HPDE6-E6E7 (cell line): ENCODE measurements around the gene ATP1A3.
A peak's percentile ranks its signal among the peaks of the same experiment; 100 is the strongest.

Experiments used
- DNase-seq: peaks from one replicate; pipeline ENCODE4 v3.0.0; 2011; ENCODE audit warnings: missing footprints; ENCODE audit errors: extremely low spot score

Gene ATP1A3

DNA sequence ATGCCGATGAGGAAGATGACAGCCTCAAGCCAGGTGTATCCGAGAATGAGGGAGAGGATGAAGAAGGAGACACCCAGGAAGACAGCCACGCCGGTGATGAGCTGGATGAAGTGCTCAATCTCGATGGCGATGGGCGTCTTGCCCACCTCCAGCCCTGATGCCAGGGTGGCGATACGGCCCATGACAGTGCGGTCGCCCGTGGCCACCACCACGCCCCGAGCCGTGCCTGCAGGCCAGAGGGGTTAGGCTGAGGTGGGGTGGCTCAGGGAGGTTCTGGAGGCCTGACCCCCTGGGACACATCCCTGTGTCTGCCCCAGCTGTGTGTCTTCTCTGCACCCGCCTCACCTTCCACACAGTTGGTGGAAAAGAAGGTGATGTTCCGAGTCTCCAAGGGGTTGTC, 9.1 kb downstream of the ATP1A3 start:
- DNase-seq = no peak

DNA sequence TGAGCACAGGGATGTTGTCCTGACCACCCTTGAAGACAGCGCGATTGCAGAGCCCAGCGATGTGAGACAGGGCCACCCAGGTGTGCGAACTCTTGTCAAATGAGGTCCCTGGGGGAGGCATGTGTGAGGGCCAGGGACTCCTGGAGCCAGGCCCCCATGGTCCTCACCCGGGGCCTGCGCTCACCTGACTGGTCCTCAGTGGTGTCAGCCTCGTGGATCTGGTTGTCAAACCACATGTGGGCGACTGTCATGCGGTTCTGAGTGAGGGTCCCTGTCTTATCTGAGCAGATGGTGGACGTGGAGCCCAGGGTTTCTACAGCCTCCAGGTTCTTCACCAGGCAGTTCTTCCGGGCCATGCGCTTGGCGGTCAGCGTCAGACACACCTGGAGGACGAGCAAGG, 12.3 kb downstream of the ATP1A3 start:
- DNase-seq = no peak

DNA sequence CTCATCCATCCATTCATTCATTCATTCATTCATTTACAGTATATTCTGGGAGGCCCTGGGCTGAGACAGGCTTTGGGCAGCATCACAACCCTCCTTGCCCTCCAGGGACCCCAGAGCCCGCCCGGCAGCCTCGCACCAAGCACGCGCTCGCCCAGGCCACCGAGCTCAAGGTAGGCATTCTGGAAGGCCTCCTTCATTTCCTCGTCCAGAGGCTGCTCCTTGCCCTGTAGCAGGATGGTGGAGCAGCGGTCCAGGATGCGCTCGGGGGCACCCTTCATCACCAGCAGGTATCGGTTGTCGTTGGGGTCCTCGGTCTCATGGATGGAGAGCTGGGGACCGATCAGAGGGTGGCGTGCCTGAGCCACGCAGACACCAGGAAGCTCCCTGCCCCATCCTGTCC, 15.6 kb downstream of the ATP1A3 start:
- DNase-seq = no peak

DNA sequence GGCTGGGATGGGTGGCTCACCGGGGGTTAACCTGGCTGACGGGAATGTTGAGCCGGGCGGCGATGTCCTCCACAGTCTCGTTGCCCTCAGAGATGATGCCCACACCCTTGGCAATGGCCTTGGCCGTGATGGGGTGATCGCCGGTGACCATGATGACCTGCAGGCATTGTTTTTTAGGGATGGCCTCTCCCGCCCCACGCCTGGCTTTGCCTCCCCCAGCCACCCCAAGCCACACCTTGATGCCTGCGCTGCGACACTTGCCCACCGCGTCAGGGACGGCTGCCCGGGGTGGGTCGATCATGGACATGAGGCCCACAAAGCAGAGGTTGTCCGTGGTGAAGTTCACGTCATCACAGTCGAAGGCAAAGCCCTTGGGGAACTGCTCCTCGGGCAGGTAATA, 16.1 kb downstream of the ATP1A3 start:
- DNase-seq = no peak

DNA sequence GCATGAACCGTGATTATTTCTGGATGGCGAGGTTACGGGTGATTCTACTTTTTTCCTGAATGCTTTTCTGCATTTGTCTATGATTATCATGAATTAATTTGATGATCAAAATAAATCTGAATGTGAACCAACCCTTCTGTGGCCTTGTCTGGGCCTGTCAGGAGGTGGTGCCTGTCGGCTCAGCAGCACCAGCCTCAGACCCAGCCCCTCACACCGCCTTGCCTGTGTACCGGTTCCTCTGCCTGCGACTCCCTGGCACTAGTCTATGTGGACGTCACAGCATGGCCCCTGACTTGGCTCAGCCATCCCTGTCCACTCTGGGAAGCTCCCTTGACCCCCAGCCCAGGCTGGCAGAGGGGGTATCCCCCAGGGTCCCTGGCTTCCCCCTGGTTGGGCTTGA, 19.4 kb downstream of the ATP1A3 start:
- DNase-seq = no peak

GRCh38 chr19:41971363-41971762, 22.7 kb downstream of the ATP1A3 start:
- DNase-seq = no peak

DNA sequence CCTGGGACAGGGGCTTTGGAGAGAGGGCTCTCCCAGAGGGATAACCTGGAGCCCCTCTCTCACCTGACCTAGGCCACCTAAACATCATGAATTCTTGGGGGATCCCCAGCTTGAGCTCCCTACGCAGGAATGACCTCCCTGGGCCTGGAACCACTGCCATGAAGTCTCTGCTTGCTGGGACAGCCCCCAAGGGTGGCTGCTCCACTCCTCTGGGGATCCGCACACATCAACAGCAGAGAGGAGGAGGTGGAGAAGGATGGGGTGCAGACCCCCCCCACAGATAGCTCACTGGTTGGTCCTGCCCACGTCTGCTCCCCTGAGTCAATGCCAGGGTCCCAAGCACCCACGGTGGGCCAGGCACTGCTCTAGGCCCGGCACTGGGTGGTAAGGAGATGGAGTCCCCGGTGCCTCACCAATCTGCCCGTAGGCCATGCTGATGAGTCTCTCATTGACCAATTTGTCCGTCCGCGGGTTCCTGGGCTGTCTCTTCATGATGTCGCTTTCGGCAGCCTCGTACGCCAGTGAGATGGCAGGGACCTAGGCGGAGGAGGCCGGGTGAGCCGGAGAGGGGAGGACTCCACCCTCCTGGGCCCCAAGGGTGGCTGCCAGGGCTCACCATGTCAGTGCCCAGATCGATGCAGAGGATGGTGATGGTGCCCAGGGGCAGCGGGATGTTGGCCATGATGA, 24.1 kb downstream of the ATP1A3 start:
- DNase-seq = no peak

- no peak for DNase-seq
Observed at GRCh38 chr19:41968751-41969595, 25.1 kb downstream of the ATP1A3 start.

- DNase-seq = no peak
Observed at GRCh38 chr19:41967054-41967783, 26.8 kb downstream of the ATP1A3 start.

GRCh38 chr19:41965106-41965505, 28.9 kb downstream of the ATP1A3 start:
- no peak for DNase-seq

DNA sequence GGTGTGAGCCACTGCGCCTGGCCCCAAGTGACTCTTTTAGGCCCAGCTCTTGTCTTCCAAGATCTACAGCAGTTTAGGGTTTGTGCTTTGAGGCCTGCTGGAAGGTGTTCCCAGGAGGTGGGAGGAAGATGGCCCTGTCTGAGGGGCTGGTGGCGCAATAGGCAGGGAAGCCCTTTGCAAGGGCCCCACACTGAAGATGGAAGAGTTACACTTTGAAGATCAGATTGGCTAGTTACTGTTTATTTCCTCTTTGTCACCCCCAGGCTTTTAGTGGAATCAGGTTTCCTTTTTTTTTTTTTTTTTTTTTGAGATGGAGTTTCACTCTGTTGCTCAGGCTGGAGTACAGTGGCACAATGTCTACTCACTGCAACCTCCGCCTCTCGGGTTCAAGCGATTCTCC, 33.1 kb downstream of the ATP1A3 start:
- DNase-seq = no peak

DNA sequence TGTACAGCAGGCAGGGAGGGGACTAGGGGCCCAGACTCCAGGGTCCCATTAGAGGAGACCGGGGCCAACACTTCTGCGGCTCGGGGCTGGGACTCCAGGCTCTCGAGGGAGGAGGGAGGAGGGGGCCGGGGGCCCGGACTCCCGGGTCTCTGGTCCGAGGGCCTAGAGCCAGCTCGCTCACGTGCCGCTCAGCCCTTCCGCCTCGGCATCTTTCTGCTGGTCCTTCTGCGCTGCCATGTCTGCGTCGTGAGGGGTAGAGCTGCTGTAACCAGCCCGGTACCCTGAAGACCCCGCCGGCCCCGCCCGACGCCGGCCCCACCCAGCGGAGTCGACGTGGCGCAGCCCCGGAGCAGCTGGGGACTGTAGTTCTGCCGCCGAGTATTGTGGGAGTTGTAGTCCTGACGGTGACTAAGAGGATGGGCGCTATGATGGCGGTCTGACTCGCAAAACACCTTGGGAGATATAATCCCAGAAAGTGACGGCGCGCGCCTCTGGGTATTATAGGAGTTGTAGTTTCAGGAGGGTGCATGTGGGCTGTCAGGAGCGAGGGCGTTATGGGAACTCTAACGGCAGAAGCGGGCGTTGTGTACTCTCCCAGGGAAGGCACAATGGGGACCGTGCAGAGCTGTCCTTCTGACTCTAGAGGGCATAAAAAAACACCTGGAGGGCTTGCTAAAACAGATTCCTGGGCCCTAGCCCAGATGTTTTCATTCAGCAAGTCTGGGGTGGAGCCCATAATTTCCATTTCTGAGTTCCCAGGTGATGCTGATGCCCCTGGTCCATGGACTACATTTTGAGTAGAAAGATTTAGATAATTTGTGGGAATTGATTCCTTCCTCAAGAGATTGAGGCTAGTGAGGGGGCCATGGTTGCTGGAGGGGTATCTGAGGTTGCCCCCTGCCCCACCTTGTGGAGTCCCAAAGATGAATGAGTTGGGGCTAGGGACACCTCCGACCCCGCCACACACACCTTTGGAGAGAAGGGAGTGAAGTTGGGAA, 34.7 kb downstream of the ATP1A3 start, which contains the start of gene RABAC1:
RABAC1 (minus strand) TSS at position 266 of the 998 bp plus-strand sequence; CDS start at position 237, 29 bp downstream.
- peak; percentile 92 for DNase-seq

- peak; percentile 77 for DNase-seq
Observed at GRCh38 chr19:41958367-41959055, 35.5 kb downstream of the ATP1A3 start.

GRCh38 chr19:41957838-41958366, 36.1 kb downstream of the ATP1A3 start:
- peak; percentile 87 for DNase-seq

GRCh38 chr19:41957161-41957837, 36.7 kb downstream of the ATP1A3 start:
- DNase-seq = no peak

GRCh38 chr19:41956621-41957020, 37.4 kb downstream of the ATP1A3 start:
- DNase-seq = no peak

GRCh38 chr19:41955521-41955920, 38.5 kb downstream of the ATP1A3 start:
- DNase-seq = no peak

DNA sequence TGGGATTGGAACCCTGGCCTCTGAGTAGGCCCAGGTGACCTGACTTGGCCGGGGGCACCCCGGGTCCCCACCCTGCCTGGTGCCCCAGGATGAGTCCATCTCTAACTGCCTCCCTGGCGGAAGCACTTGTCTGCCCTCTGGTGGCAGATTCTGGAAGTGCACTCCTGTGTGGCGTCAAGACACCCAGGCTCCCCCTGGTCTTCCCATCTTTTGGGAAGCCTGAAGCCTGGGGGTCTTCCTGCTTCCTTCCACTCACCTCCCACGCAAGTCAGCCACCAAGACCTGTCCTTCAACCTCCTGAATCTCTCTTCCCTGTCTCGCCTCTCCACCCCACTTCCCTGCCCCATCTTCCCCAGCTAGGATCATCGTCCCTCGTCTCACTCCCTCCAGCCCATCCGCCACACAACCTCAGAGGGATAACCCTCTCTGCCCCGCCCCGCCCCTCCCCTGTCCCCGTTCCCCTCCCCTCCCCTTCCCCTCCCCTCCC, 42.3 kb downstream of the ATP1A3 start:
- peak; percentile 75 for DNase-seq

DNA sequence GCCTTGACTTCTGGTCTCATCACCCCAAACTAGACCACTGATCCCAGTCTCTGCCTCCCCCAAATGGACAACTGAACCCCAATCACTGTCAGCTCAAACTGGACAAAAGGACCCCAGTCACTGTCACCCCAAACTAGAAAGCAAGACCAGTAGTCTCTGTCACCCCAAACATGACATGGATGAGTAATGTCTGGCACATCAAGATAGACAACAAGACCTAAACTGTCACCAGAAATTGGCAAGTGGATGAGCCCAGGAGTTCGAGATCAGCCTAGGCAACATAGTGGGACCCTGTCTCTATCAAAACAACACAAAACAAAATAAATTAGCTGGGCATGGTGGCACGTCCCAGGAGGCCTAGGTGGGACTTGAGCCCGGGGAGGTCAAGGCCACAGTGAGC, 46.9 kb downstream of the ATP1A3 start:
- no peak for DNase-seq
